ENCODE measurements around the gene IFNK.

DNA sequence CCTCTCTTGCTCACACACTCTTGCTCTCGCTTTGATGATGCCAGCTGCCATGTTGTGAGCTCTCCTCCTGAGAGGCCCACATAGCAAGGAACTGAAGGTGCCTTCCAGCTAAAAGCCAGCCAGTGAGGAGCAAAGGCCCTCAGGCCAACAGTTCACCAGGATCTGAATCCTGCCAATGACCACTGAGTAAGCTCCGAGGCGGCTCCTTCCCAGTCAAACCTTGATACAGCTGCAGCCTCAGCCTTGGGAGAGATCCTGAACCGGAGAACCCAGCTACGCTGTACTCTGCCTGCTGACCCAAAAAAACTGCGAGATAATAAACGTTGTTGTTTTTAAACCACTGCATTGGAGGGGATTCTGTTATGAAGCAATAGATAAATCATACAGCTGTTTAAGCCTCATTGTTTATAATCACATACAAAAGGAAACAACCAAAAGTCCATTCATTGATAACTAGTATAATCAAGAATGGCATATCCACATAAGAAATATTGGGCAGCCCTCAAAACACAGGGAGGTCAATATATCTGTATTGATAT, 49.0 kb upstream of the IFNK start:
- TF ChIP-seq, protein P1, sequence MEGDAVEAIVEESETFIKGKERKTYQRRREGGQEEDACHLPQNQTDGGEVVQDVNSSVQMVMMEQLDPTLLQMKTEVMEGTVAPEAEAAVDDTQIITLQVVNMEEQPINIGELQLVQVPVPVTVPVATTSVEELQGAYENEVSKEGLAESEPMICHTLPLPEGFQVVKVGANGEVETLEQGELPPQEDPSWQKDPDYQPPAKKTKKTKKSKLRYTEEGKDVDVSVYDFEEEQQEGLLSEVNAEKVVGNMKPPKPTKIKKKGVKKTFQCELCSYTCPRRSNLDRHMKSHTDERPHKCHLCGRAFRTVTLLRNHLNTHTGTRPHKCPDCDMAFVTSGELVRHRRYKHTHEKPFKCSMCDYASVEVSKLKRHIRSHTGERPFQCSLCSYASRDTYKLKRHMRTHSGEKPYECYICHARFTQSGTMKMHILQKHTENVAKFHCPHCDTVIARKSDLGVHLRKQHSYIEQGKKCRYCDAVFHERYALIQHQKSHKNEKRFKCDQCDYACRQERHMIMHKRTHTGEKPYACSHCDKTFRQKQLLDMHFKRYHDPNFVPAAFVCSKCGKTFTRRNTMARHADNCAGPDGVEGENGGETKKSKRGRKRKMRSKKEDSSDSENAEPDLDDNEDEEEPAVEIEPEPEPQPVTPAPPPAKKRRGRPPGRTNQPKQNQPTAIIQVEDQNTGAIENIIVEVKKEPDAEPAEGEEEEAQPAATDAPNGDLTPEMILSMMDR (IDR thresholded peaks at IDR 0.05; ENCODE audit: low read depth, low read length) = no peak
- TF ChIP-seq EZH2phosphoT487 (IDR thresholded peaks at IDR 0.05; ENCODE audit: low read depth) = no peak

All from OCI-LY3 (cell line).